SU-DHL-6 (cell line): ENCODE data around the gene CD151.

ENCODE experiments used
- H2AFZ ChIP-seq: fragments of 200-600 bp; sonication (generic); 2 replicates; pipeline ENCODE4 v1.6.1; 2014; ENCODE audit warnings: low read depth, mild to moderate bottlenecking, moderate library complexity, mixed read lengths, antibody characterized with exemption, low read length; ENCODE audit not compliant: severe bottlenecking
- H3F3A ChIP-seq: fragments of 200-600 bp; shearing (Covaris generic); 2 replicates; pipeline ENCODE4 v1.6.0; 2016; ENCODE audit warnings: antibody characterized with exemption, mild to moderate bottlenecking; ENCODE audit not compliant: insufficient read depth
- H3K27ac ChIP-seq: fragments of 200-600 bp; sonication (generic); 2 replicates; pipeline ENCODE4 v1.5.1; 2016; ENCODE audit warnings: low read depth, mild to moderate bottlenecking, low read length, moderate library complexity, mixed read lengths
- H3K27me3 ChIP-seq: fragments of 200-600 bp; sonication (generic), shearing (Covaris generic); 2 replicates; pipeline ENCODE4 v1.6.0; 2014; ENCODE audit warnings: mild to moderate bottlenecking, low read length
- H3K36me3 ChIP-seq: fragments of 200-600 bp; sonication (generic); 2 replicates; pipeline ENCODE4 v1.6.1; 2014; ENCODE audit warnings: mild to moderate bottlenecking, low read length, mixed read lengths
- H3K4me2 ChIP-seq: fragments of 300-600, 200-600 bp; shearing (Covaris generic), sonication (generic); 2 replicates; pipeline ENCODE4 v1.6.0; 2014; ENCODE audit warnings: low read length, low read depth, mild to moderate bottlenecking; ENCODE audit not compliant: poor library complexity, severe bottlenecking
- H3K4me3 ChIP-seq: fragments of 200-600 bp; sonication (generic); 2 replicates; pipeline ENCODE4 v1.5.1; 2014; ENCODE audit warnings: antibody characterized with exemption, low read length, mild to moderate bottlenecking, mixed read lengths; ENCODE audit not compliant: insufficient read depth, poor library complexity, severe bottlenecking
- H3K79me2 ChIP-seq: fragments of 200-600 bp; sonication (generic); 2 replicates; pipeline ENCODE4 v1.6.1; 2014; ENCODE audit warnings: mild to moderate bottlenecking, low read length, moderate library complexity; ENCODE audit not compliant: insufficient read depth
- H3K9ac ChIP-seq: fragments of 200-600 bp; sonication (generic); 2 replicates; pipeline ENCODE4 v1.7.0; 2014; ENCODE audit warnings: mild to moderate bottlenecking, low read length
- H3K9me2 ChIP-seq: fragments of 200-600 bp; sonication (generic); replicated peaks from 2 replicates; pipeline ENCODE4 v1.6.1; 2014; ENCODE audit warnings: low read length; ENCODE audit not compliant: insufficient read depth
- H3K9me3 ChIP-seq: fragments of 200-600 bp; sonication (generic); 2 replicates; pipeline ENCODE4 v1.6.1; 2014; ENCODE audit warnings: low read length, mixed read lengths; ENCODE audit not compliant: insufficient read depth
- H4K20me1 ChIP-seq: fragments of 200-600 bp; sonication (generic); 2 replicates; pipeline ENCODE4 v1.6.1; 2014; ENCODE audit warnings: low read depth, mild to moderate bottlenecking, antibody characterized with exemption, low read length, moderate library complexity, mixed read lengths
- CTCF ChIP-seq: fragments of 200-600 bp; sonication (generic); IDR thresholded peaks from one replicate; pipeline ENCODE4 v1.5.1; 2017; ENCODE audit warnings: antibody characterized with exemption, mild to moderate bottlenecking, low read length, moderate library complexity; ENCODE audit not compliant: insufficient read depth, poor library complexity, severe bottlenecking
- EZH2phosphoT487 ChIP-seq: fragments of 200-600 bp; sonication (generic), shearing (Covaris generic); conservative IDR thresholded peaks from 2 replicates; pipeline ENCODE4 v1.6.1; 2018; ENCODE audit warnings: mild to moderate bottlenecking, antibody characterized with exemption, low read length, moderate library complexity, mixed read lengths

The CD151 gene

GRCh38 chr11:836274-836673 is 3.5 kb downstream of the CD151 start:
- Histone ChIP-seq H2AFZ (no peak overlapping the region), H3K4me2 (no peak overlapping the region), H3K4me3 (no peak overlapping the region), H3K9ac (no peak overlapping the region), H3K27me3 (no peaks in the 10 kb centered on the region), H3K9me2 (no peaks in the 10 kb centered on the region), H3K27ac (no peak overlapping the region), H3K36me3 (no peaks in the 10 kb centered on the region), H3K9me3 (no peaks in the 10 kb centered on the region), H4K20me1 (peaks cover 5% of the 10 kb centered on the region; the same call in 1 of the 2 replicates), H3F3A (no peaks in the 10 kb centered on the region), H3K79me2 (peaks cover 10% of the 10 kb centered on the region)
- TF ChIP-seq EZH2phosphoT487: no peak

- no peak overlapping the region for H3K9ac ChIP-seq
- no peak overlapping the region for H3K4me2 ChIP-seq
- no peaks in the 10 kb centered on the region for H3K27me3 ChIP-seq
- no peaks in the 10 kb centered on the region for H3K36me3 ChIP-seq
- peaks cover 14% of the 10 kb centered on the region for H3K79me2 ChIP-seq
- no peaks in the 10 kb centered on the region for H3K9me2 ChIP-seq
- H3K9me3 ChIP-seq: no peaks in the 10 kb centered on the region
- no peak overlapping the region for H2AFZ ChIP-seq
- no peak overlapping the region for H3K27ac ChIP-seq
- H3F3A ChIP-seq: no peaks in the 10 kb centered on the region
- TF ChIP-seq CTCF (no peak), EZH2phosphoT487 (no peak)
- H4K20me1 ChIP-seq: peaks cover 6% of the 10 kb centered on the region; the same call in 1 of the 2 replicates
- no peak overlapping the region for H3K4me3 ChIP-seq
Observed at GRCh38 chr11:836700-837099, 3.9 kb downstream of the CD151 start.

- Histone ChIP-seq H2AFZ (no peak overlapping the region), H3K27me3 (no peaks in the 10 kb centered on the region), H3K4me2 (no peak overlapping the region), H3K9me3 (no peaks in the 10 kb centered on the region), H3K4me3 (no peak overlapping the region), H3K79me2 (peaks cover 19% of the 10 kb centered on the region), H4K20me1 (peaks cover 6% of the 10 kb centered on the region; the same call in 1 of the 2 replicates), H3K9ac (no peak overlapping the region), H3K9me2 (no peaks in the 10 kb centered on the region), H3F3A (no peaks in the 10 kb centered on the region), H3K36me3 (no peaks in the 10 kb centered on the region), H3K27ac (no peak overlapping the region)
- TF ChIP-seq EZH2phosphoT487 (no peak), CTCF (no peak)
Observed at GRCh38 chr11:837189-837989, 4.6 kb downstream of the CD151 start.

GRCh38 chr11:837990-838307 is 5.2 kb downstream of the CD151 start:
- Histone ChIP-seq H3K9me2 (no peaks in the 10 kb centered on the region), H3K4me3 (no peak overlapping the region), H3K36me3 (no peaks in the 10 kb centered on the region), H3K27me3 (no peaks in the 10 kb centered on the region), H3K27ac (no peak overlapping the region), H3K9me3 (no peaks in the 10 kb centered on the region), H4K20me1 (peaks cover 6% of the 10 kb centered on the region; the same call in 1 of the 2 replicates), H3K79me2 (peaks cover 19% of the 10 kb centered on the region), H2AFZ (no peak overlapping the region), H3K4me2 (no peak overlapping the region), H3F3A (no peaks in the 10 kb centered on the region), H3K9ac (no peak overlapping the region)
- TF ChIP-seq CTCF (no peak), EZH2phosphoT487 (no peak)
